ENCODE data around the gene MCRIP2. TPM values are rescaled to one million over a fixed set of nuclear protein-coding genes. Genes with fewer than 3 reads are reported as not detected.

MCRIP2 gene
- total and polyA plus RNA-seq, 12 donors = 7.1 to 253 (median 150) TPM

DNA sequence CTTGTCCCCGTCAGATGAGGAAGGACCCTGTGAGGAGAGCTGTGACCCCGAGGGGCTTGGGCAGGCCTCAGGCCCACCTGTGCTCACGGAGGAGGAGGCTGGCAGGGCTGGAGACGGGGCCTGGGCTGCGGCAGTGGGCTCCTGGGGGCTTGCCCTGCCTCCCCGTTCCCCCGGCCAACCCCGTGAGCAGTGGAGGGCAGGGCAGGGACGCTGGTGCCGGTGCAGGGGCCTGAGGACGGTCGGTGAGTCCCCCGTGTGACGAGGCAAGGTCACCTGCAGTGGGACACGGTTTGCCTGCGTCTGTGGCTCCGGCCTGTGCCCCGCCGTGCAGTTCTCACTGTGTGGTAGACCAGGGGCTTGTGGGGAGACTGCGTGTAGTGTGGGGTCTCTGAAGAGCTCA lies 18.0 kb downstream of the MCRIP2 start:
- 79 to 90% (median 83%) methylated on average over 2 to 20 of the region's 20 CpGs for WGBS, 4 donors
- peaks cover 12 to 13% of the 10 kb centered on the region in 2 donors for H3K4me1 ChIP-seq (replicated peaks in 1 of 2)
- H3K4me3 ChIP-seq = no peak overlapping the region
- H3K27ac ChIP-seq = peak overlapping the region in 3 of 5 donors; percentile 60 to 90 (median 78)
- no peak for DNase-seq
- intact Hi-C loops (cut with DNase I) = loop anchor here in 1 of 2 donors (5.0 kb wide), 1 partner anchor 82 kb away; no protein-coding TSS in a partner anchor
- H3K27me3 ChIP-seq = no peaks in the 10 kb centered on the region
- peaks cover 0 to 9% of the 10 kb centered on the region in 2 donors for H3K36me3 ChIP-seq (replicated peaks in 1 of 2)
- no peak for TF ChIP-seq POLR2A (IDR thresholded peaks at IDR 0.05)
- TF ChIP-seq, protein P1, sequence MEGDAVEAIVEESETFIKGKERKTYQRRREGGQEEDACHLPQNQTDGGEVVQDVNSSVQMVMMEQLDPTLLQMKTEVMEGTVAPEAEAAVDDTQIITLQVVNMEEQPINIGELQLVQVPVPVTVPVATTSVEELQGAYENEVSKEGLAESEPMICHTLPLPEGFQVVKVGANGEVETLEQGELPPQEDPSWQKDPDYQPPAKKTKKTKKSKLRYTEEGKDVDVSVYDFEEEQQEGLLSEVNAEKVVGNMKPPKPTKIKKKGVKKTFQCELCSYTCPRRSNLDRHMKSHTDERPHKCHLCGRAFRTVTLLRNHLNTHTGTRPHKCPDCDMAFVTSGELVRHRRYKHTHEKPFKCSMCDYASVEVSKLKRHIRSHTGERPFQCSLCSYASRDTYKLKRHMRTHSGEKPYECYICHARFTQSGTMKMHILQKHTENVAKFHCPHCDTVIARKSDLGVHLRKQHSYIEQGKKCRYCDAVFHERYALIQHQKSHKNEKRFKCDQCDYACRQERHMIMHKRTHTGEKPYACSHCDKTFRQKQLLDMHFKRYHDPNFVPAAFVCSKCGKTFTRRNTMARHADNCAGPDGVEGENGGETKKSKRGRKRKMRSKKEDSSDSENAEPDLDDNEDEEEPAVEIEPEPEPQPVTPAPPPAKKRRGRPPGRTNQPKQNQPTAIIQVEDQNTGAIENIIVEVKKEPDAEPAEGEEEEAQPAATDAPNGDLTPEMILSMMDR (IDR thresholded peaks at IDR 0.05) = no peak
- no peaks in the 10 kb centered on the region for H3K9me3 ChIP-seq (replicated peaks in 1 of 3)

DNA sequence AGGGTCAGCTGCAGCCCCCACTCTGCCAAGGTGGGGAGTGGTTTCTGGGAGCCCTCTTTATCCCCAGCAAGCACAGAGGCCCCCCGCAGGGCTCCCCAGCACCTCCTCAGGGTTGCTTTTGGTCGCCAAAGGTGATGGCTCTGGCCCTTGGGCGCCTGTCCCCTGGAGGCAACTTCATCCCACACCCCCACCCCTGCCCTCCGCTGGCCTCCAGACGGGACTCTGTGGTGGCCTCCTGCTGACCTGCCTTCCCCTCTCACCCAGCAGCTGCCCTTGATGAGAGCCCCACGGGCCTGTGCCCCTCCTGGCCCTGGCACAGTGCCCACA lies 18.5 kb downstream of the MCRIP2 start:
- DNase-seq = no peak
- Histone ChIP-seq H3K9me3 (replicated peaks in 1 of 3) (no peaks in the 10 kb centered on the region), H3K4me3 (peak overlapping the region in 1 of 4 donors; percentile 20), H3K27ac (peak overlapping the region; percentile 8 to 90 (median 66)), H3K36me3 (replicated peaks in 1 of 2) (peaks cover 0 to 9% of the 10 kb centered on the region in 2 donors), H3K27me3 (no peaks in the 10 kb centered on the region), H3K4me1 (replicated peaks in 1 of 2) (peaks cover 12 to 13% of the 10 kb centered on the region in 2 donors)
- TF ChIP-seq, protein P1 (IDR thresholded peaks at IDR 0.05) = no peak
- TF ChIP-seq POLR2A (IDR thresholded peaks at IDR 0.05) = no peak
- 52 to 74% (median 57%) methylated on average over 4 to 6 of the region's 6 CpGs for WGBS, 4 donors
- intact Hi-C loops (cut with DNase I) = no loop called here

DNA sequence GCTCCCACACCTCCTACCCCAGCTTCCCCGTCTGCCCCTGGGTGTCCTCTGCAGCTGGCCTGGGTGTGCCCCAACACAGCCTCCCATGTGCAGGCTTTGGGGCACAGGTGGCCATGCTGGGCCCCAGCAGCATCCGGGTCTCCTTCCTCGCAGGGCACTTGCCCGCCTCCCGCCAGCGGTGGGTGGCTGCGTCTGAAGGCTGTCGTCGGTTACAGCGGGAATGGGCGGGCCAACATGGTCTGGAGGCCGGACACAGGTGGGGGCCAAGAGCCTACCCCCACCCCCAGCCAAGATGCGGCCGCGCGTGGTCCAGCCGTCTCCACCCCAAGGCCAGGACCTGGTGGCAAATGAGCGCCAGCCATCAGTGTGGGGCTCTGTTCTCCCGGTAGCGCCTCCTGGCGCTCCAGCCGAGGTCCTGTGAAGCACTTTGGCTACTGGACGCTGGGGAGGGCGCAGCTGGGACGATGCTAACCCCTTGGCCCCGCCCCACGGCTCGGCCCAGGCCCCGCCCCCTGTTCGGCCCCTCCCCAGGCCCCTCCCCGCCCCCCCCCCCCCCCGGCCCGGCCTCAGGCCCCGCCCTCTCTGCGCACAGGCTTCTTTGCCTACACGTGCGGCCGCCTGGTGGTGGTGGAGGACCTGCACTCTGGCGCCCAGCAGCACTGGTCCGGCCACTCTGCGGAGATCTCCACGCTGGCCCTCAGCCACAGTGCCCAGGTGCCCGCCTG lies 19.0 kb downstream of the MCRIP2 start:
- no peaks in the 10 kb centered on the region for H3K27me3 ChIP-seq
- H3K27ac ChIP-seq = peak overlapping the region; percentile 8 to 90 (median 66)
- DNase-seq = peak; percentile 92 to 97 (median 96)

DNA sequence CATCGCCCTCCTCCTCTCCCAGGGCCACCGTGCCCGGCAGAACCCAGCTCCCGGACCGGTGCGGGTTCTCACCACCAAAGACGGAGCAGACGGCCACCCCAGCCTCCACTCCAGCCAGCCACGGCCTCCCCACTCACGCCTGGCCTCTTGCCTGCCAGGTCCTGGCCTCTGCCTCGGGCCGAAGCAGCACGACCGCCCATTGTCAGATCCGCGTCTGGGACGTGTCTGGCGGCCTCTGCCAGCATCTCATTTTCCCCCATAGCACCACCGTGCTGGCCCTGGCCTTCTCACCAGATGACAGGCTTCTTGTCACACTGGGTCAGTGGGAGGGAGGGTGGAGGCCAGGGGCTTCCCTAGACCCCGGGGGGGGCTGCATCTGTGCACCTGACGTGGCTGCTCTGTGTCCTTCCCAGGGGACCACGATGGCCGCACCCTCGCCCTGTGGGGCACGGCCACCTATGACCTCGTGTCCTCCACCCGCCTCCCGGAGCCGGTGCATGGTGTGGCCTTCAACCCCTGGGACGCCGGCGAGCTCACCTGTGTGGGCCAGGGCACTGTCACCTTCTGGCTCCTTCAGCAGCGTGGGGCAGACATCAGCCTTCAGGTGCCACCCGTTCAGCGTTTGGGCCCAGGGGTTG lies 19.7 kb downstream of the MCRIP2 start:
- WGBS, 4 donors = 31 to 39% (median 36%) methylated on average over 12 to 35 of the region's 35 CpGs
- H3K4me1 ChIP-seq (replicated peaks in 1 of 2) = peaks cover 12 to 13% of the 10 kb centered on the region in 2 donors
- peak overlapping the region in 4 of 5 donors; percentile 51 to 90 (median 70) for H3K27ac ChIP-seq
- DNase-seq = no peak
- H3K9me3 ChIP-seq (replicated peaks in 1 of 3) = no peaks in the 10 kb centered on the region
- intact Hi-C loops (cut with DNase I) = no loop called here
- TF ChIP-seq, protein P1 (IDR thresholded peaks at IDR 0.05) = no peak
- no peak for TF ChIP-seq POLR2A (IDR thresholded peaks at IDR 0.05)
- no peaks in the 10 kb centered on the region for H3K27me3 ChIP-seq
- H3K4me3 ChIP-seq = peak overlapping the region in 1 of 4 donors; percentile 32
- H3K36me3 ChIP-seq (replicated peaks in 1 of 2) = peaks cover 0 to 4% of the 10 kb centered on the region in 2 donors

More for the DNA sequence above, 19.0 kb downstream of the MCRIP2 start:
- Histone ChIP-seq H3K4me3 (peak overlapping the region in 1 of 4 donors; percentile 32), H3K4me1 (replicated peaks in 1 of 2) (peaks cover 12 to 13% of the 10 kb centered on the region in 2 donors), H3K9me3 (replicated peaks in 1 of 3) (no peaks in the 10 kb centered on the region), H3K36me3 (replicated peaks in 1 of 2) (peaks cover 0 to 5% of the 10 kb centered on the region in 2 donors)
- 0 to 21% (median 6%) methylated on average over 3 to 39 of the region's 43 CpGs for WGBS, 4 donors
- TF ChIP-seq, protein P1 (IDR thresholded peaks at IDR 0.05) = peak; percentile 33 to 75 (median 58)
- TF ChIP-seq POLR2A (IDR thresholded peaks at IDR 0.05) = peak; percentile 49 to 83
- intact Hi-C loops (cut with DNase I) = no loop called here

Data from adrenal gland (tissue), 12 donors.